HepG2 (cell line): ENCODE data around the gene RTN4. TPM values are rescaled to one million over a fixed set of nuclear protein-coding genes. Genes with fewer than 3 reads are reported as not detected.

Experiments used
- AGO1 ChIP-seq: fragments of 200-400 bp; formaldehyde crosslinking; IDR thresholded peaks from 2 replicates; pipeline ENCODE4 v1.6.1; 2017; ENCODE audit warnings: mild to moderate bottlenecking, low read depth, low read length, moderate library complexity; ENCODE audit not compliant: poor library complexity, severe bottlenecking
- ARID2 ChIP-seq: sonication (generic); formaldehyde crosslinking; IDR thresholded peaks from 2 replicates; pipeline ENCODE4 v1.8.1; 2022; ENCODE audit warnings: mild to moderate bottlenecking, missing genetic modification reagents, borderline replicate concordance
- ATF7 ChIP-seq, 2 experiments: fragments of 450-650 bp in 1 of 2; sonication (generic) in 1 of 2; formaldehyde crosslinking in 1 of 2; IDR thresholded peaks; 2 replicates each; pipeline versions ENCODE4 v1.4.0 to v1.6.1; 2016 to 2020; ENCODE audit warnings: antibody characterized with exemption in 1 of 2, mild to moderate bottlenecking in 1 of 2, missing genetic modification reagents in 1 of 2
- EED ChIP-seq: sonication (generic); formaldehyde crosslinking; IDR thresholded peaks from 2 replicates; pipeline ENCODE4 v1.5.0; 2020; ENCODE audit warnings: mild to moderate bottlenecking, missing genetic modification reagents
- KMT2A ChIP-seq: sonication (generic); formaldehyde crosslinking; IDR thresholded peaks from 2 replicates; pipeline ENCODE4 v1.4.0; 2020; ENCODE audit warnings: missing genetic modification reagents
- MLX ChIP-seq: IDR thresholded peaks from 2 replicates; pipeline ENCODE4 v1.6.1; 2016
- NCOA2 ChIP-seq: sonication (generic); formaldehyde crosslinking; IDR thresholded peaks from 2 replicates; pipeline ENCODE4 v1.8.0; 2022; ENCODE audit warnings: inconsistent platforms
- PHF21A ChIP-seq: sonication (generic); formaldehyde crosslinking; IDR thresholded peaks from 2 replicates; pipeline ENCODE4 v1.5.0; 2020; ENCODE audit warnings: mild to moderate bottlenecking, missing genetic modification reagents
- PRDM4 ChIP-seq: sonication (generic); formaldehyde crosslinking; IDR thresholded peaks from 2 replicates; pipeline ENCODE4 v1.9.0; 2021; ENCODE audit warnings: missing genetic modification reagents, borderline replicate concordance
- RXRA ChIP-seq: sonication (generic); formaldehyde crosslinking; IDR thresholded peaks from 2 replicates; pipeline ENCODE4 v1.5.1; 2020; ENCODE audit warnings: missing genetic modification reagents
- SIN3B ChIP-seq: fragments of 150-350 bp; IDR thresholded peaks from 2 replicates; pipeline ENCODE4 v1.6.1; 2014; ENCODE audit warnings: low read length
- YY1 ChIP-seq: IDR thresholded peaks from 2 replicates; pipeline ENCODE4 v1.6.1; 2011; ENCODE audit warnings: low read length, low read depth, moderate library complexity, mild to moderate bottlenecking; ENCODE audit not compliant: insufficient read depth, insufficient replicate concordance
- ZBTB20 ChIP-seq: sonication (generic); formaldehyde crosslinking; IDR thresholded peaks from 2 replicates; pipeline ENCODE4 v1.8.1; 2023; ENCODE audit warnings: missing genetic modification reagents, low read depth, mild to moderate bottlenecking, borderline replicate concordance
- ZBTB34 ChIP-seq: sonication (generic); formaldehyde crosslinking; IDR thresholded peaks from 2 replicates; pipeline ENCODE4 v1.8.0; 2022; ENCODE audit warnings: mild to moderate bottlenecking, missing genetic modification reagents
- ZNF121 ChIP-seq: sonication (generic); formaldehyde crosslinking; IDR thresholded peaks from 2 replicates; pipeline ENCODE4 v1.5.0; 2020; ENCODE audit warnings: mild to moderate bottlenecking, missing genetic modification reagents
- ZNF280D ChIP-seq: sonication (generic); formaldehyde crosslinking; IDR thresholded peaks from 2 replicates; pipeline ENCODE4 v1.5.1; 2020; ENCODE audit warnings: mild to moderate bottlenecking, missing genetic modification reagents
- ZNF329 ChIP-seq: sonication (generic); formaldehyde crosslinking; IDR thresholded peaks from 2 replicates; pipeline ENCODE4 v1.9.0; 2021; ENCODE audit warnings: low read depth, mild to moderate bottlenecking, missing genetic modification reagents
- ZNF33B ChIP-seq: sonication (generic); formaldehyde crosslinking; IDR thresholded peaks from 2 replicates; pipeline ENCODE4 v1.5.1; 2020; ENCODE audit warnings: mild to moderate bottlenecking, missing genetic modification reagents
- ZNF530 ChIP-seq: sonication (generic); formaldehyde crosslinking; IDR thresholded peaks from 2 replicates; pipeline ENCODE4 v1.5.0; 2020; ENCODE audit warnings: low read depth, mild to moderate bottlenecking, missing genetic modification reagents
- ZNF576 ChIP-seq: sonication (generic); formaldehyde crosslinking; IDR thresholded peaks from 2 replicates; pipeline ENCODE4 v1.4.0; 2020; ENCODE audit warnings: mild to moderate bottlenecking, missing genetic modification reagents
- ZNF580 ChIP-seq: IDR thresholded peaks from 2 replicates; pipeline ENCODE4 v1.6.1; 2016; ENCODE audit warnings: low read depth, borderline replicate concordance
- polyA plus RNA-seq, 8 experiments: library from polyadenylated mRNA; depleted of rRNA in 3 of 8; stranded (reverse) in 7 of 8; unstranded in 1 of 8; fragments of >200 nt; fragmentation: Illumina TruSeq in 4 of 8; extraction: Trizol in 4 of 8; gene quantifications; 2 replicates each; pipeline versions ENCODE4 v1.2.1 to v1.2.3, GENCODE V29; 2011 to 2016; ENCODE audit warnings: low read depth in 4 of 8, missing spikeins in 1 of 8, mixed read lengths in 1 of 8; ENCODE audit not compliant: insufficient read depth in 1 of 8
- total RNA-seq, 5 experiments: library from RNA; depleted of rRNA; stranded (reverse); fragments of >200 nt; fragmentation: Illumina TruSeq; extraction: Trizol; gene quantifications; 2 replicates each; pipeline ENCODE4 v1.2.3, GENCODE V29; 2016; ENCODE audit warnings: low read depth in 1 of 5

The RTN4 gene
- total and polyA plus RNA-seq, 2 of the 13 experiments (the other 11 are each of a cell fraction or from before 2014, with no cell fraction given) = 98.4 to 133 TPM

- TF ChIP-seq EED (CRISPR knock-in tag) = no peak
- TF ChIP-seq PRDM4 (CRISPR knock-in tag) = no peak
- peak; percentile 84 for TF ChIP-seq PHF21A (CRISPR knock-in tag)
- TF ChIP-seq KMT2A (CRISPR knock-in tag) = peak; percentile 57; the same call in 1 of the 2 replicates
- TF ChIP-seq ZNF121 = peak; percentile 47; the same call in 1 of the 2 replicates
- no peak for TF ChIP-seq ATF7 (IDR thresholded peaks at IDR 0.05)
- TF ChIP-seq ATF7 (CRISPR knock-in tag; IDR thresholded peaks at IDR 0.05) = peak; percentile 72; the same call in 1 of the 2 replicates
- TF ChIP-seq ZBTB20 = no peak
- no peak for TF ChIP-seq NCOA2 (CRISPR knock-in tag)
- TF ChIP-seq ZNF580 (CRISPR knock-in tag) = peak; percentile 38
- no peak for TF ChIP-seq SIN3B
- TF ChIP-seq ARID2 (CRISPR knock-in tag) = peak; percentile 95
- TF ChIP-seq ZNF576 (CRISPR knock-in tag) = no peak
- TF ChIP-seq ZNF530 (CRISPR knock-in tag) = no peak
- TF ChIP-seq RXRA (CRISPR knock-in tag) = peak; percentile 27
- TF ChIP-seq AGO1 = peak; percentile 50
- no peak for TF ChIP-seq MLX (CRISPR knock-in tag)
- peak; percentile 85 for TF ChIP-seq ZBTB34 (CRISPR knock-in tag)
- no peak for TF ChIP-seq ZNF33B
- 0 out of 2 replicates have a peak, but pooled peaks have one; percentile 32 for TF ChIP-seq ZNF329 (CRISPR knock-in tag)
- TF ChIP-seq YY1 = peak; percentile 58
- peak; percentile 74; the same call in 1 of the 2 replicates for TF ChIP-seq ZNF280D (CRISPR knock-in tag)
Measured at GRCh38 chr2:55049043-55049820, 1.0 kb downstream of the RTN4 start (continued).
